ENCODE results near the gene CAMK2A. TPM values are rescaled to one million over a fixed set of nuclear protein-coding genes. Genes with fewer than 3 reads are reported as not detected.

CAMK2A gene
- polyA plus RNA-seq, 1 donor (not counting 4 experiments of a cell fraction or from before 2014, with no cell fraction given), result 0.05 TPM

DNA sequence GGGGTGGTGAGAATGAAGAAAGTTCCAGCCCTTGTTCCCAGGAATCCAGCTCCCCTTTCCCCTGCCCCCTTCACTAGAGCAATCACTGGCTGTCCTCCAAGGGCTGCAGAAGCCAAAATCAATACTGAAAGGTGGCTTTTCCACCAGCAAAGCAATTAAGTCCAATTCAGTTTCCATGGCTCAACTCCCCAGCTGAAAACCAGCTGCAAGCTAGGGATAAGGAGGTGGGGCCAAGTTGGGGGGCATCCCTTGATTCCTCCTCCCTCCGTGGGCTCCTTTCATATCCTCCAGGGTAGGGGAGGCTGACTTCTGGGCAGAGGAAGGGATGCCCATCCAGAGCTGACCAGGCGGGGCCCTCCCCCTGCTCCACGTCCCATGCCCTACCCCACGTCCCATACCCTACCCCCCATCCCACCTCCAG, 22.7 kb downstream of the CAMK2A start:
- TF ChIP-seq, protein P1, sequence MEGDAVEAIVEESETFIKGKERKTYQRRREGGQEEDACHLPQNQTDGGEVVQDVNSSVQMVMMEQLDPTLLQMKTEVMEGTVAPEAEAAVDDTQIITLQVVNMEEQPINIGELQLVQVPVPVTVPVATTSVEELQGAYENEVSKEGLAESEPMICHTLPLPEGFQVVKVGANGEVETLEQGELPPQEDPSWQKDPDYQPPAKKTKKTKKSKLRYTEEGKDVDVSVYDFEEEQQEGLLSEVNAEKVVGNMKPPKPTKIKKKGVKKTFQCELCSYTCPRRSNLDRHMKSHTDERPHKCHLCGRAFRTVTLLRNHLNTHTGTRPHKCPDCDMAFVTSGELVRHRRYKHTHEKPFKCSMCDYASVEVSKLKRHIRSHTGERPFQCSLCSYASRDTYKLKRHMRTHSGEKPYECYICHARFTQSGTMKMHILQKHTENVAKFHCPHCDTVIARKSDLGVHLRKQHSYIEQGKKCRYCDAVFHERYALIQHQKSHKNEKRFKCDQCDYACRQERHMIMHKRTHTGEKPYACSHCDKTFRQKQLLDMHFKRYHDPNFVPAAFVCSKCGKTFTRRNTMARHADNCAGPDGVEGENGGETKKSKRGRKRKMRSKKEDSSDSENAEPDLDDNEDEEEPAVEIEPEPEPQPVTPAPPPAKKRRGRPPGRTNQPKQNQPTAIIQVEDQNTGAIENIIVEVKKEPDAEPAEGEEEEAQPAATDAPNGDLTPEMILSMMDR (optimal IDR thresholded peaks at IDR 0.05 in 1 of 3, IDR thresholded peaks at IDR 0.05 in 1 of 3, conservative IDR thresholded peaks at IDR 0.05 in 1 of 3; ENCODE audit: extremely low read depth in 1 of 3, insufficient read depth in 2 of 3, low read length in 3 of 3), result no peak
- TF ChIP-seq EZH2 (IDR thresholded peaks at IDR 0.05; ENCODE audit: low read length), result no peak
- dilution Hi-C loops (cut with MboI; ENCODE audit: extremely low pct_ligation_motif_present, low sequenced_read_pairs), result no loop called here
- H3K4me1 ChIP-seq (ENCODE audit: control insufficient read depth, extremely low read depth, insufficient read depth, low read length), result peaks cover 24% of the 10 kb centered on the region
- H3K4me3 ChIP-seq (ENCODE audit: control insufficient read depth in 2 of 3, extremely low read depth in 1 of 3, insufficient read depth in 2 of 3, low read depth in 1 of 3, low read length in 3 of 3), result no peak overlapping the region
- no peak overlapping the region for H3K4me2 ChIP-seq (ENCODE audit: control insufficient read depth, extremely low read depth, insufficient read depth, low read depth, low read length)
- FAIRE-seq, result no peak
- no peaks in the 10 kb centered on the region for H3K9me3 ChIP-seq (ENCODE audit: control insufficient read depth, low read depth, low read length)
- no peak overlapping the region for H3K27ac ChIP-seq (ENCODE audit: control insufficient read depth, insufficient read depth, low read length)
- no peaks in the 10 kb centered on the region for H4K20me1 ChIP-seq (ENCODE audit: control insufficient read depth, extremely low read depth, insufficient read depth, low read length)
- peaks cover 4% of the 10 kb centered on the region for H3K9me1 ChIP-seq (ENCODE audit: control insufficient read depth, extremely low read depth, insufficient read depth, low read length)
- H3K36me3 ChIP-seq (ENCODE audit: control insufficient read depth in 2 of 2, extremely low read depth in 1 of 2, insufficient read depth in 2 of 2, low read length in 2 of 2), result no peaks in the 10 kb centered on the region
- DNase-seq (ENCODE audit: low read depth, low spot score), result no peak
- H3K79me2 ChIP-seq (ENCODE audit: control insufficient read depth, insufficient read depth, low read length), result no peaks in the 10 kb centered on the region
- no peak overlapping the region for H3K9ac ChIP-seq (ENCODE audit: control insufficient read depth, extremely low read depth, insufficient read depth, low read length)
- no peaks in the 10 kb centered on the region for H3K27me3 ChIP-seq (ENCODE audit: control insufficient read depth, extremely low read depth, insufficient read depth, low read length)
- H2AFZ ChIP-seq (ENCODE audit: control insufficient read depth, low read length), result no peak overlapping the region

DNA sequence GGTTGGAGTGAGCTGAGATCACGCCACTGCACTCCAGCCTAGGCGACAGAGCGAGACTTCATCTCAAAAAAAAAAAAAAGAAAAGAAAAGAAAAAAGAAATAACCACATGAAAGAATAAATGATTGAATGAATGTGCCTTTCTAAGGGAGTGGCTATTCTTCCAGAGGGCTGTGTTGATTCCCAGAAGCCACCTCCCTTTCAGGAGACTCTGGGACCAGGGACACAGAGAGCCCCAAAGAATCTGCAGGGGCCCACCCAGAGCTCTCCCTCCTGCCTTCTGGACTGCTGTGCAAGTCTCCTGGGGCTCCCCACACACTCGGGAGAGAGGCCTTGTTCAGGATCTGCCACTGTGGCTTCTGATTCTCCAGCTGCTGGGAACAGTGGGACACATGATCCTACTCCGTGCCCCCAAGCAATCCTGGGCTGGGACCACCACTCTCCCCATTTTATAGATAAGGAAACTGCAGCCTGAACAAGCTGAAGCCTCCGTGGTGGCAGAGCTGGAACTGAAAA, 23.6 kb downstream of the CAMK2A start:
- no peak for DNase-seq (ENCODE audit: low read depth, low spot score)
- dilution Hi-C loops (cut with MboI; ENCODE audit: extremely low pct_ligation_motif_present, low sequenced_read_pairs), result no loop called here
- no peak overlapping the region for H2AFZ ChIP-seq (ENCODE audit: control insufficient read depth, low read length)

More for the DNA sequence above, 23.6 kb downstream of the CAMK2A start:
- no peaks in the 10 kb centered on the region for H4K20me1 ChIP-seq (ENCODE audit: control insufficient read depth, extremely low read depth, insufficient read depth, low read length)
- H3K27me3 ChIP-seq (ENCODE audit: control insufficient read depth, extremely low read depth, insufficient read depth, low read length), result no peaks in the 10 kb centered on the region
- no peak for FAIRE-seq
- no peaks in the 10 kb centered on the region for H3K36me3 ChIP-seq (ENCODE audit: control insufficient read depth in 2 of 2, extremely low read depth in 1 of 2, insufficient read depth in 2 of 2, low read length in 2 of 2)
- H3K4me1 ChIP-seq (ENCODE audit: control insufficient read depth, extremely low read depth, insufficient read depth, low read length), result peaks cover 24% of the 10 kb centered on the region
- H3K9me1 ChIP-seq (ENCODE audit: control insufficient read depth, extremely low read depth, insufficient read depth, low read length), result peaks cover 4% of the 10 kb centered on the region
- TF ChIP-seq, protein P1 (optimal IDR thresholded peaks at IDR 0.05 in 1 of 3, IDR thresholded peaks at IDR 0.05 in 1 of 3, conservative IDR thresholded peaks at IDR 0.05 in 1 of 3; ENCODE audit: extremely low read depth in 1 of 3, insufficient read depth in 2 of 3, low read length in 3 of 3), result no peak
- no peak for TF ChIP-seq EZH2 (IDR thresholded peaks at IDR 0.05; ENCODE audit: low read length)
- H3K9ac ChIP-seq (ENCODE audit: control insufficient read depth, extremely low read depth, insufficient read depth, low read length), result no peak overlapping the region
- no peak overlapping the region for H3K4me3 ChIP-seq (ENCODE audit: control insufficient read depth in 2 of 3, extremely low read depth in 1 of 3, insufficient read depth in 2 of 3, low read depth in 1 of 3, low read length in 3 of 3)
- H3K27ac ChIP-seq (ENCODE audit: control insufficient read depth, insufficient read depth, low read length), result no peak overlapping the region
- H3K79me2 ChIP-seq (ENCODE audit: control insufficient read depth, insufficient read depth, low read length), result no peaks in the 10 kb centered on the region
- H3K4me2 ChIP-seq (ENCODE audit: control insufficient read depth, extremely low read depth, insufficient read depth, low read depth, low read length), result no peak overlapping the region
- no peaks in the 10 kb centered on the region for H3K9me3 ChIP-seq (ENCODE audit: control insufficient read depth, low read depth, low read length)
